ENCODE results near the gene DDR1.
"Not testable (repeated sequence)": the region's sequence is repeated elsewhere in the genome, so short reads cannot be mapped to it uniquely, and the experiment has no call there.

The DDR1 gene

DNA sequence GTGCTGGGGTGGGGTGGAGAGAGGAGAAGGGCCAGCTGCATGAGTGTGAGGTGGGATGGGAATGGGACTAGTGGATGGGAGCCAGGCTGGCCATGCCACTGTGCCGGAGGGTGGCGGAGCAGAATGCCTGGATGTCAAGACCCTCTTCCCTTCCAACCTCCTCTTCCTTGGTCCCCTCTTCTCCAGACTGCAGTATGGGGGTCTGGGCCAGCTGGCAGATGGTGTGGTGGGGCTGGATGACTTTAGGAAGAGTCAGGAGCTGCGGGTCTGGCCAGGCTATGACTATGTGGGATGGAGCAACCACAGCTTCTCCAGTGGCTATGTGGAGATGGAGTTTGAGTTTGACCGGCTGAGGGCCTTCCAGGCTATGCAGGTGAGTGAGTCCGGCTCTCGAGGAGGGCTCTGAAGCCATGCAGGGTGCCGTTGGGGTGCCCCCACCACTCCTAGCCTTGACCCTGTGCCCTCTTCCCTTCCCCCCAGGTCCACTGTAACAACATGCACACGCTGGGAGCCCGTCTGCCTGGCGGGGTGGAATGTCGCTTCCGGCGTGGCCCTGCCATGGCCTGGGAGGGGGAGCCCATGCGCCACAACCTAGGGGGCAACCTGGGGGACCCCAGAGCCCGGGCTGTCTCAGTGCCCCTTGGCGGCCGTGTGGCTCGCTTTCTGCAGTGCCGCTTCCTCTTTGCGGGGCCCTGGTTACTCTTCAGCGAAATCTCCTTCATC lies 7.7 kb downstream of the DDR1 start:
- Mint-ChIP-seq H3K9me3 (ENCODE audit: low read depth) (no peaks in the 10 kb centered on the region), H3K4me1 (ENCODE audit: low read depth) (peaks cover 2% of the 10 kb centered on the region), H3K27me3 (no peaks in the 10 kb centered on the region), H3K36me3 (peaks cover 12% of the 10 kb centered on the region), H3K27ac (no peak overlapping the region), H3K4me3 (no peak overlapping the region)

DNA sequence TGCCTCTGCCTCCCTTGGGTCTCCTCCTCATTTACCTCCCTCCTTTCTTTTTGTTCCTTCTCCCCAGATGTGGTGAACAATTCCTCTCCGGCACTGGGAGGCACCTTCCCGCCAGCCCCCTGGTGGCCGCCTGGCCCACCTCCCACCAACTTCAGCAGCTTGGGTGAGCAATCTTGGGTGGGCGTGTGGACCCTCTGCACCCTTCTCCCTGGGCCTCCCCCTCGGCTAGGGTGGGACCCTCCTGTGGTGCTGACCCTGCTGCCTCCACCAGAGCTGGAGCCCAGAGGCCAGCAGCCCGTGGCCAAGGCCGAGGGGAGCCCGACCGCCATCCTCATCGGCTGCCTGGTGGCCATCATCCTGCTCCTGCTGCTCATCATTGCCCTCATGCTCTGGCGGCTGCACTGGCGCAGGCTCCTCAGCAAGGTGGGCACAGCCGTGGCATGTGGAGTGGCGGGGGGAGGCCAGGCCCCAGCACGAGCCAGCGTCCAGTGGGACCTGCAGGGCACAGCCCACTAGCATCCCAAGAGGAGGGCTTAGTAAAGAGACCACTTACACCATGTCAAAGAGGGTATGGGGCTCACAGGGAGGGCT lies 8.8 kb downstream of the DDR1 start:
- peaks cover 2% of the 10 kb centered on the region for H3K4me1 Mint-ChIP-seq (ENCODE audit: low read depth)
- no peaks in the 10 kb centered on the region for H3K9me3 Mint-ChIP-seq (ENCODE audit: low read depth)
- H3K27me3 Mint-ChIP-seq: no peaks in the 10 kb centered on the region
- H3K4me3 Mint-ChIP-seq: no peak overlapping the region
- peaks cover 13% of the 10 kb centered on the region for H3K36me3 Mint-ChIP-seq
- H3K27ac Mint-ChIP-seq: no peak overlapping the region

DNA sequence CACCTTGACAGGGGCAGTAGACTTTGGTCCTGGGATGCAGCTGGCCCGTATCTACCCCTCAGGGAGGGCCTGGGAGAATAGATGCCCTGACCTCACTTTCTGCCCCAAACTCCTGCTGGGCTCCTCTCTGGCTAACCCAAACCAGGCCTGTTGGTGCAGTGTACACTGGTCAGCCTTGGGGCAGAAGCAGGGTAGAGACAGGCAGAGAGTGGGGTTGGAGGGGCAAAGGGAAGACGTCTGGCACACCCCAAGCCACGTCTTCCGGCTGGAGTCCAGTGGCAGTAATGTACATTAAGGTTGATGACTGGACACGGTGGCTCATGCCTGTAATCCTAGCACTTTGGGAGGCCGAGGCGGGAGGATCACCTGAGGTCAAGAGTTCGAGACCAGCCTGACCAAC lies 9.3 kb downstream of the DDR1 start:
- Mint-ChIP-seq H3K4me1 (ENCODE audit: low read depth) (peaks cover 2% of the 10 kb centered on the region), H3K27ac (no peak overlapping the region), H3K36me3 (peaks cover 13% of the 10 kb centered on the region), H3K4me3 (no peak overlapping the region), H3K27me3 (no peaks in the 10 kb centered on the region), H3K9me3 (ENCODE audit: low read depth) (no peaks in the 10 kb centered on the region)

DNA sequence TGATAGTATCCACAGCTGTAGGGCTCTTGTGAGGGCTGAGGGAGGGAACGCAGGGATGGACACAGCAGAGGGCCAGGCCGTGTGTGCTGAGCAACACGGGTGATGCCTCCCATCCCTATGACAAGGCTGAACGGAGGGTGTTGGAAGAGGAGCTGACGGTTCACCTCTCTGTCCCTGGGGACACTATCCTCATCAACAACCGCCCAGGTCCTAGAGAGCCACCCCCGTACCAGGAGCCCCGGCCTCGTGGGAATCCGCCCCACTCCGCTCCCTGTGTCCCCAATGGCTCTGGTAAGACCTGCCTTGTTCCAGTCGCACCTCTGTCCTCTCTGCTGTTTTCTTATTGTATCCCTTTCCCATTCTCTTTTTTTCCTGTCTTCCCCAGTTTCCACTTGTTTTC lies 10.1 kb downstream of the DDR1 start:
- H3K27ac Mint-ChIP-seq: no peak overlapping the region
- H3K27me3 Mint-ChIP-seq: no peaks in the 10 kb centered on the region
- H3K4me3 Mint-ChIP-seq: no peak overlapping the region
- peaks cover 2% of the 10 kb centered on the region for H3K4me1 Mint-ChIP-seq (ENCODE audit: low read depth)
- H3K36me3 Mint-ChIP-seq: peaks cover 13% of the 10 kb centered on the region
- H3K9me3 Mint-ChIP-seq (ENCODE audit: low read depth): no peaks in the 10 kb centered on the region

DNA sequence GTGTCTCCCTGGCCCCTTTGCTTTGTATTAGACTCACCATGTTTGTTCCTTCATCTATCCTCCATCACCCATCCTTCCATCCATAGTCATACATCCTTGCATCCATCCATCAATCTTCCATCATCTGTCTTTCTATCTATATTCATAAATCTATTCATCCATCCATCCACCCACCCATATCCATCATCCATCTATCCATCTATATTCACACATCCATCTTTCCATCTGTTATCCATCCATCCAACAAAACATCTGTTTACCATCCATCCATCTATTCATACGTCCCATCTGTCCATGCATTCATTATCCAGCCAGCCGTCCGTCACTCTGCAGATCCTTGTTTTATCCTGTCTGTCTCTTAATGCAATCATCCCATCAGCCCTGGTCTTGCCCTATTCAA lies 10.6 kb downstream of the DDR1 start:
- no peaks in the 10 kb centered on the region for H3K27me3 Mint-ChIP-seq
- no peaks in the 10 kb centered on the region for H3K9me3 Mint-ChIP-seq (ENCODE audit: low read depth)
- H3K4me3 Mint-ChIP-seq: no peak overlapping the region
- no peaks in the 10 kb centered on the region for H3K4me1 Mint-ChIP-seq (ENCODE audit: low read depth)
- no peak overlapping the region for H3K27ac Mint-ChIP-seq
- H3K36me3 Mint-ChIP-seq: peaks cover 13% of the 10 kb centered on the region

DNA sequence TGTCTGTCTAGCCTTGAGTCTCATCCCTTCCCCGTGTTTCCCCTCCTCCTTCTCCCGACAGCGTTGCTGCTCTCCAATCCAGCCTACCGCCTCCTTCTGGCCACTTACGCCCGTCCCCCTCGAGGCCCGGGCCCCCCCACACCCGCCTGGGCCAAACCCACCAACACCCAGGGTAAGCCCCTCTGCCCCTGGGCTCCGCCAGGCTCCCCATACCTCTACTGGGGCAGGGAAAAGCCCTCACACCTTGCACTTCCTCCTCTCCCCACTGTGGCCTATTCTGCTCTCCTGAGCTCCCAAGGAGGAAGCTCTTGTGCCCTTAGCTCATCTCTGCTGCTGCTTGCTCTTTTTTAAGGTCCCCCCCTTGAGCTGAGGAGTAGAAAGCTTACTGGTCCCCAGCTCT lies 11.0 kb downstream of the DDR1 start:
- H3K9me3 Mint-ChIP-seq (ENCODE audit: low read depth): no peaks in the 10 kb centered on the region
- H3K27me3 Mint-ChIP-seq: no peaks in the 10 kb centered on the region
- H3K4me3 Mint-ChIP-seq: no peak overlapping the region
- H3K27ac Mint-ChIP-seq: no peak overlapping the region
- H3K4me1 Mint-ChIP-seq (ENCODE audit: low read depth): no peaks in the 10 kb centered on the region
- peaks cover 13% of the 10 kb centered on the region for H3K36me3 Mint-ChIP-seq

DNA sequence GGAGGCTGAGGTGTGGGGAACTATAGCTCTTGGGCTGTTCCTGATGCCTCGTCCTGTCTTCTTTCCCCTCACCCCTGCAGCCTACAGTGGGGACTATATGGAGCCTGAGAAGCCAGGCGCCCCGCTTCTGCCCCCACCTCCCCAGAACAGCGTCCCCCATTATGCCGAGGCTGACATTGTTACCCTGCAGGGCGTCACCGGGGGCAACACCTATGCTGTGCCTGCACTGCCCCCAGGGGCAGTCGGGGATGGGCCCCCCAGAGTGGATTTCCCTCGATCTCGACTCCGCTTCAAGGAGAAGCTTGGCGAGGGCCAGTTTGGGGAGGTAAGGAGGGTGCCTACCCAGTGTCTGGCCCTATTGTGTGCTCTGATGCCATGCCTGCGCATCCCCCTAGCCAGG lies 12.2 kb downstream of the DDR1 start:
- H3K4me3 Mint-ChIP-seq: no peak overlapping the region
- no peaks in the 10 kb centered on the region for H3K4me1 Mint-ChIP-seq (ENCODE audit: low read depth)
- no peak overlapping the region for H3K27ac Mint-ChIP-seq
- H3K9me3 Mint-ChIP-seq (ENCODE audit: low read depth): no peaks in the 10 kb centered on the region
- H3K36me3 Mint-ChIP-seq: peaks cover 13% of the 10 kb centered on the region
- H3K27me3 Mint-ChIP-seq: no peaks in the 10 kb centered on the region

DNA sequence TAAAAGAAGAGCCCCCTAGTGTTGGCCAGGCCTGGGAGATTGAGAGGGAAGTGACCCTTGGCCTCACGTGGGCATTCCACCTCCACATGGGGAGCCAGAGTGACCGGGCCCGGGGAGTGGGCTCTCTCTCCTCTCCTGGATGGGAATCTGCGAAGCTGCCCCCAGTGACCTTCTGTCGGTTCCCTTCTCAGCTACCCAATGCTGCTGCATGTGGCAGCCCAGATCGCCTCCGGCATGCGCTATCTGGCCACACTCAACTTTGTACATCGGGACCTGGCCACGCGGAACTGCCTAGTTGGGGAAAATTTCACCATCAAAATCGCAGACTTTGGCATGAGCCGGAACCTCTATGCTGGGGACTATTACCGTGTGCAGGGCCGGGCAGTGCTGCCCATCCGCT lies 13.6 kb downstream of the DDR1 start:
- Mint-ChIP-seq H3K27ac (no peak overlapping the region), H3K9me3 (ENCODE audit: low read depth) (no peaks in the 10 kb centered on the region), H3K27me3 (no peaks in the 10 kb centered on the region), H3K36me3 (peaks cover 9% of the 10 kb centered on the region), H3K4me3 (no peak overlapping the region), H3K4me1 (ENCODE audit: low read depth) (no peaks in the 10 kb centered on the region)

DNA sequence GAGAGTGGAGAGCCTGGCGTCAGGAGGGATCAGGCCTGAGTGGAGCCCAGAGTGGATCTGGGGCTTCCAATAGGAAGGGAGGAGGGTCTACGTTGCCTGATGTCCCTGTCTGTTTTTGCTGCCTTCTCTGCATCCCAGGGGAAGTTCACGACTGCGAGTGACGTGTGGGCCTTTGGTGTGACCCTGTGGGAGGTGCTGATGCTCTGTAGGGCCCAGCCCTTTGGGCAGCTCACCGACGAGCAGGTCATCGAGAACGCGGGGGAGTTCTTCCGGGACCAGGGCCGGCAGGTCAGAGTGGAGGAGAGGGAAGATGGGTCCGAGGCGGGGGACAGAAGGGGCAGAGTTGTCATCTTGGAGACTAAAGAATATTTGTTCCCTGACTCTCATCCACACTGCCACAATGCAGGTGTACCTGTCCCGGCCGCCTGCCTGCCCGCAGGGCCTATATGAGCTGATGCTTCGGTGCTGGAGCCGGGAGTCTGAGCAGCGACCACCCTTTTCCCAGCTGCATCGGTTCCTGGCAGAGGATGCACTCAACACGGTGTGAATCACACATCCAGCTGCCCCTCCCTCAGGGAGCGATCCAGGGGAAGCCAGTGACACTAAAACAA lies 14.5 kb downstream of the DDR1 start:
- H3K4me3 Mint-ChIP-seq: no peak overlapping the region

DNA sequence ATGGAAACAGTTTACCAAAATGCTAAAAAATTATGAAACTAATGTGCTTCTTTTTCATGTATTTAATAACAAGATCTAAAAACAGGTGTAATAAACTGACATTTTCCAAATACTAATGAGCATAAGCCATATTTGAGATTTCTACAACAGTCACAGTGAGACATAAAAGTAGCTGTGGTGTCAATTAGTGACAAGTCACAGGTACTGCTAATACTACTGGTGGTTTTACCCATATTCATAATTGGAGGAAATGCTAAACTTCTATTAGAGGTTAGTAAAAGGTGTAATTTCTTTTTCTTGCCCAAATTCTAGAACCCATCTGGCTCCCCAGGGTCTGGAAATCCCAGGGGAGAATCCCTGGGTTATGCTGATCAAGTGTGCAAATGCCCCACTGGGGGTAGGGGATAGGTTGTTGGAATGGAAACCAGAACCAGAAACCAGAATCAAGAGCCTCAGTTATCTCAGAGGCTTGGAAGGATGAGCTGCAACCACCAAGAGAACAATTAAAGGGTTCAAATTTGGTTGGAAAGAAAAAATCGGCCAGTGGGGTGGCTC lies 16.6 kb downstream of the DDR1 start:
- Mint-ChIP-seq H3K4me1 (ENCODE audit: low read depth) (no peaks in the 10 kb centered on the region), H3K27ac (no peak overlapping the region), H3K27me3 (no peaks in the 10 kb centered on the region), H3K36me3 (peaks cover 4% of the 10 kb centered on the region), H3K9me3 (ENCODE audit: low read depth) (no peaks in the 10 kb centered on the region), H3K4me3 (no peak overlapping the region)

More for the DNA sequence above, 14.5 kb downstream of the DDR1 start:
- no peaks in the 10 kb centered on the region for H3K9me3 Mint-ChIP-seq (ENCODE audit: low read depth)
- H3K27me3 Mint-ChIP-seq: no peaks in the 10 kb centered on the region
- H3K27ac Mint-ChIP-seq: no peak overlapping the region
- peaks cover 9% of the 10 kb centered on the region for H3K36me3 Mint-ChIP-seq
- no peaks in the 10 kb centered on the region for H3K4me1 Mint-ChIP-seq (ENCODE audit: low read depth)

DNA sequence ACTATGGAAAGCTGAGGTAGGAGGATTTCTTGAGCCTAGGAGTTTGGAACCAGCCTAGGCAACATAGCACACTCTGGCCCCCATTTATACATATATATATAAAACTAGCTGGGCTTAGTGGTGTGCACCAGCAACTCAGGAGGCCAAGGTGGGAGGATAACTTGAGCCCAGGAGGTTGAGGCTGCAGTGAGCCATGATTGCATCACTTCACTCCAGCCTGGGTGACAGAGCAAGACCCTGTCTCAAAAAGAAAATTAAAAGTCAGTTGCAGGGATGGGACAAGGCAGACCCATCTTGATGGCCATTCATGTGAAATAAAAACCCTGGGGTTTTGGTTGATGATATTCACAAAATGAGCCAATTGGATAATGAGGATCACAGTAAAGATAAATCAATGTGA lies 17.1 kb downstream of the DDR1 start:
- Mint-ChIP-seq H3K27me3 (no peaks in the 10 kb centered on the region), H3K9me3 (ENCODE audit: low read depth) (no peaks in the 10 kb centered on the region), H3K4me1 (ENCODE audit: low read depth) (no peaks in the 10 kb centered on the region), H3K36me3 (peaks cover 4% of the 10 kb centered on the region), H3K4me3 (no peak overlapping the region), H3K27ac (no peak overlapping the region)

DNA sequence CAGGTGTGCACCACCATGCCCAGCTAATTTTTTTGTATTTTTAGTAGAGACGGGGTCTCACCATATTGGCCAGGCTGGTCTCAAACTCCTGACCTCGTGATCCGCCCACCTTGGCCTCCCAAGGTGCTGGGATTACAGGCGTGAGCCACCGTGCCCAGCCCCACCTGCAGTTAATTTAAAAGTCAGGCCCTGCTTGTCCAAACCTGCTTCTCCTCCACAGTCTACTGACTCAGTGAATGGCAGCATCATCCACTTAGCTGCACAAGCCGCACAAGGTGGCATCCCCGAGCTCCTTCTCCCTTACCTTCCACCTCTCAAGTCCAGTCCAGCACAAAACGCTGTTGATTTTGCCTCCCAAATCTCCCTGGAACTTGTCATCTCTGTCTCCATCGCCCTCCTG lies 17.9 kb downstream of the DDR1 start:
- not testable (repeated sequence) for H3K4me1 Mint-ChIP-seq (ENCODE audit: low read depth); H3K4me3 Mint-ChIP-seq; H3K27me3 Mint-ChIP-seq; H3K9me3 Mint-ChIP-seq (ENCODE audit: low read depth); H3K27ac Mint-ChIP-seq; H3K36me3 Mint-ChIP-seq

DNA sequence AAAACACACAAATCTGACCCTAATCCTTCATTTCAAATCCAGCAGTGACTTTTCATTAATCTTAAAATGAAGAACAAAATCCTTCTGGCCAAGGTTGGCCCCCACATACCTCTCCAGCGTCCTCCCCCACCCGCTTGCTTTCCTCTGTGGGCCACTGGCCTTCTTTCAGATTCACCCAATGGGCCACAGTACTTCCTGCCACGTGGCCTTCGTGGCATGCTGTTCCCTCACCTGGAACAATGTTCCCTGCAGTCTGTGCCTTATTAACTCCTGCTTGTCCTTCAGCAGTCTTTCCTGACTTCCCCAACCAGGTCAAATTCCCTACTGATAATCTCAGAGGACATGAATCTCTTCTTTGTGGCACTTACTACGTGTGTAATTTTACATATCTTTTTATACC lies 18.4 kb downstream of the DDR1 start:
- Mint-ChIP-seq H3K9me3 (ENCODE audit: low read depth) (no peaks in the 10 kb centered on the region), H3K4me1 (ENCODE audit: low read depth) (peaks cover 3% of the 10 kb centered on the region), H3K36me3 (peaks cover 4% of the 10 kb centered on the region), H3K27ac (no peak overlapping the region), H3K27me3 (no peaks in the 10 kb centered on the region), H3K4me3 (no peak overlapping the region)

DNA sequence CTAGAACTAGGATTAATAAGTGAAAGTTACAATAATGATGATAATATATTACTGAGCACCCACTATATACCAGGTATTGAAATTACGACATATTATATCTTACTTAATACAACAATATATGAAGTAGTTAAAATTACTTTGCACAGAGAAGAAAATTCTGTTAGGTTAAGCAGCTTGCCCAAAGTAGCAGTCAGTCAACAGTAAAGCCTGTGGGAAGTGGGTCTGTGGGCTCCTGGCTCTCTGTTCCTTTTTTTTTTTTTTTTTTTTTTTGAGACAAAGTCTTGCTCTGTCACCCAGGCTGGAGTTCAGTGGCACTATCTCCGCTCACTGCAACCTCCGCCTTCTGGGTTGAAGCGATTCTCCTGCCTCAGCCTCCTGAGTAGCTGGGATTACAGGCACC lies 18.9 kb downstream of the DDR1 start:
- Mint-ChIP-seq H3K27me3 (no peaks in the 10 kb centered on the region), H3K27ac (no peak overlapping the region), H3K4me1 (ENCODE audit: low read depth) (peaks cover 9% of the 10 kb centered on the region), H3K4me3 (no peak overlapping the region), H3K36me3 (peaks cover 2% of the 10 kb centered on the region), H3K9me3 (ENCODE audit: low read depth) (no peaks in the 10 kb centered on the region)

DNA sequence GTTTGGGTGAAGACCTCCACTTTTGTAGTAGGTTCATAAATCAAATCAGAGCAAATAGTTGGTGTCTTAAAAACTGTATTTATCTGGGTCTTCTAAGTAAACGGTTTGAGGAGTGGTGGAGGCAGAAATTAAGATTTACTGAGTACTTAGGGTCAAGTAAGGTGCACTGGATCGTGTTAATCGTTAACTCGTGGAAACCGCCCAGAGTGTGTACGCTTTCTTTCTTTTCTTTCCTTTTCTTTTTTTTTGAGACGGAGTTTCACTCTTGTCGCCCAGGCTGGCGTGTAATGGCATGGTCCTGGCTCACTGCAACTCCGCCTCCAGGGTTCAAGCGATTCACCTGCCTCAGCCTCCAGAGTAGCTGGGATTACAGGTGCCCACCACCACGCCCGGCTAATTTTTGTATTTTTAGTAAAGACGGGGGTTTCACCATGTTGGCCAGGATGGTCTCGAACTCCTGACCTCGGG lies 23.0 kb downstream of the DDR1 start:
- Mint-ChIP-seq H3K4me1 (ENCODE audit: low read depth) (peaks cover 23% of the 10 kb centered on the region), H3K4me3 (peak overlapping the region; percentile 100)
- H3K27me3 Mint-ChIP-seq; H3K9me3 Mint-ChIP-seq (ENCODE audit: low read depth); H3K27ac Mint-ChIP-seq; H3K36me3 Mint-ChIP-seq: not testable (repeated sequence)

Measured in activated naive CD8-positive, alpha-beta T cell (primary cell).